Measurements from ENCODE around the gene CNTNAP1. TPM values are rescaled to one million over a fixed set of nuclear protein-coding genes. Genes with fewer than 3 reads are reported as not detected.

The CNTNAP1 gene
- total RNA-seq, 1 experiment from 2014 or later, result 7.7 TPM

- no peak overlapping the region for H4K91ac ChIP-seq (ENCODE audit: insufficient read length, low read depth, low read length)
- no peak overlapping the region for H3K27ac ChIP-seq (ENCODE audit: insufficient read length, low read depth, low read length)
- no peak overlapping the region for H3K14ac ChIP-seq (ENCODE audit: insufficient read depth, low read length)
- H3K9me3 ChIP-seq (ENCODE audit: control insufficient read depth, low read depth, low read length), result no peaks in the 10 kb centered on the region
- H4K20me1 ChIP-seq (ENCODE audit: control insufficient read depth, insufficient read depth, insufficient read length), result no peaks in the 10 kb centered on the region
- no peak overlapping the region for H3K23ac ChIP-seq (ENCODE audit: insufficient read length, low read depth, low read length)
- no peak overlapping the region for H3K56ac ChIP-seq (ENCODE audit: insufficient read length, low read depth, low read length)
- peaks cover 17 to 21% (median 19%) of the 10 kb centered on the region in 3 experiments for H3K36me3 Mint-ChIP-seq (ENCODE audit: insufficient read depth in 1 of 3, low read depth in 3 of 3)
- DNase-seq, result no peak
- H3K79me1 ChIP-seq (ENCODE audit: insufficient read depth, low read depth, low read length, poor library complexity, severe bottlenecking), result no peaks in the 10 kb centered on the region
- no peak overlapping the region for H2BK5ac ChIP-seq (ENCODE audit: insufficient read length, low read length)
- H3K23me2 ChIP-seq (ENCODE audit: insufficient read length, low read depth, low read length, poor library complexity, severe bottlenecking), result no peaks in the 10 kb centered on the region
- no peak overlapping the region for H4K5ac ChIP-seq (ENCODE audit: insufficient read length, low read depth, low read length)
- H3K27ac Mint-ChIP-seq, result peak overlapping the region in 1 of 3 experiments; percentile 24; a peak in 1 of 7 replicates
- H2AFZ ChIP-seq (ENCODE audit: low read length), result no peak overlapping the region
- no peaks in the 10 kb centered on the region for H3K79me2 ChIP-seq (ENCODE audit: insufficient read depth, low read length)
- H3K4me1 Mint-ChIP-seq, result peaks cover 8 to 21% of the 10 kb centered on the region in 2 experiments
- no peak overlapping the region for H3K18ac ChIP-seq (ENCODE audit: insufficient read length, low read depth, low read length)
- H3K4ac ChIP-seq (ENCODE audit: low read depth, low read length), result no peak overlapping the region
- no peak overlapping the region for H3T11ph ChIP-seq (ENCODE audit: low read length)
- no peak overlapping the region for H4K8ac ChIP-seq (replicated peaks; ENCODE audit: insufficient read length, low read depth, low read length)
- TF ChIP-seq, protein P1, sequence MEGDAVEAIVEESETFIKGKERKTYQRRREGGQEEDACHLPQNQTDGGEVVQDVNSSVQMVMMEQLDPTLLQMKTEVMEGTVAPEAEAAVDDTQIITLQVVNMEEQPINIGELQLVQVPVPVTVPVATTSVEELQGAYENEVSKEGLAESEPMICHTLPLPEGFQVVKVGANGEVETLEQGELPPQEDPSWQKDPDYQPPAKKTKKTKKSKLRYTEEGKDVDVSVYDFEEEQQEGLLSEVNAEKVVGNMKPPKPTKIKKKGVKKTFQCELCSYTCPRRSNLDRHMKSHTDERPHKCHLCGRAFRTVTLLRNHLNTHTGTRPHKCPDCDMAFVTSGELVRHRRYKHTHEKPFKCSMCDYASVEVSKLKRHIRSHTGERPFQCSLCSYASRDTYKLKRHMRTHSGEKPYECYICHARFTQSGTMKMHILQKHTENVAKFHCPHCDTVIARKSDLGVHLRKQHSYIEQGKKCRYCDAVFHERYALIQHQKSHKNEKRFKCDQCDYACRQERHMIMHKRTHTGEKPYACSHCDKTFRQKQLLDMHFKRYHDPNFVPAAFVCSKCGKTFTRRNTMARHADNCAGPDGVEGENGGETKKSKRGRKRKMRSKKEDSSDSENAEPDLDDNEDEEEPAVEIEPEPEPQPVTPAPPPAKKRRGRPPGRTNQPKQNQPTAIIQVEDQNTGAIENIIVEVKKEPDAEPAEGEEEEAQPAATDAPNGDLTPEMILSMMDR (conservative IDR thresholded peaks at IDR 0.05), result no peak
- H3K9me3 Mint-ChIP-seq, result no peaks in the 10 kb centered on the region; a peak in 2 of 5 replicates
- H3K9ac ChIP-seq (ENCODE audit: extremely low read depth, insufficient read length, low read length), result no peak overlapping the region
- H3K27me3 Mint-ChIP-seq (ENCODE audit: low read depth), result no peaks in the 10 kb centered on the region
- no peak overlapping the region for H2BK12ac ChIP-seq (ENCODE audit: insufficient read length, low read depth, low read length)
- H2AK5ac ChIP-seq (ENCODE audit: insufficient read length, low read length), result no peak overlapping the region
- no peak overlapping the region for H2BK15ac ChIP-seq (ENCODE audit: low read depth, low read length)
- no CpG with 5 or more reads among the region's 20 CpGs for WGBS (ENCODE audit: extremely low coverage, insufficient read length, low lambda C conversion rate)
- no peaks in the 10 kb centered on the region for H3K27me3 ChIP-seq (ENCODE audit: insufficient read depth, low read length)
- no peak overlapping the region for H3K4me3 Mint-ChIP-seq
- H3K4me2 ChIP-seq (ENCODE audit: insufficient read depth, insufficient read length, low read length), result no peak overlapping the region
- no peak overlapping the region for H2BK20ac ChIP-seq (ENCODE audit: low read depth, low read length, poor library complexity, severe bottlenecking)
- H3K4me1 ChIP-seq (ENCODE audit: insufficient read depth, low read length), result no peaks in the 10 kb centered on the region
- H2BK120ac ChIP-seq (ENCODE audit: low read depth, low read length, poor library complexity, severe bottlenecking), result no peak overlapping the region
Measured at GRCh38 chr17:42695500-42695899, 13.2 kb downstream of the CNTNAP1 start.

All from H9 (cell line).